ENCODE results near the gene PREX1.

The PREX1 gene

DNA sequence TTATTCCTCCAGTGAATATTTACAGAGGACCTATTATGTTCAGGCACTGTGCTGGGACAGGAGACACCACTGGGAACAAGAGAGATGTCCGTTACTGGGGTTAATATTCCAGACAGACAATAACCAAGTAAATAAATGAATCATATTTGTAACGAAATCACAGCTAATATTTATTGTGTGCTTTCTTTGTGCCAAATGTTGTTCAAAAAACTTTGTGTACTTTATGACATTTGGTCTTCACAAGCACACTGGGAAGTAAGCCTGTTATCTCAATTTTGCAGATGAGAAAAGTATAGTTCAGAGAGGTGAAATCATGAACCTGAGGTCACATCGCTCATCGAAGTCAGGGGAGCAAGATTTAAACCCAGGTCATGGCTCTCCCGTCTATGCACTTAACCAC, 36.5 kb upstream of the PREX1 start:
- DNase-seq (ENCODE audit: low read depth) = peak; percentile 4
- TF ChIP-seq, protein P1, sequence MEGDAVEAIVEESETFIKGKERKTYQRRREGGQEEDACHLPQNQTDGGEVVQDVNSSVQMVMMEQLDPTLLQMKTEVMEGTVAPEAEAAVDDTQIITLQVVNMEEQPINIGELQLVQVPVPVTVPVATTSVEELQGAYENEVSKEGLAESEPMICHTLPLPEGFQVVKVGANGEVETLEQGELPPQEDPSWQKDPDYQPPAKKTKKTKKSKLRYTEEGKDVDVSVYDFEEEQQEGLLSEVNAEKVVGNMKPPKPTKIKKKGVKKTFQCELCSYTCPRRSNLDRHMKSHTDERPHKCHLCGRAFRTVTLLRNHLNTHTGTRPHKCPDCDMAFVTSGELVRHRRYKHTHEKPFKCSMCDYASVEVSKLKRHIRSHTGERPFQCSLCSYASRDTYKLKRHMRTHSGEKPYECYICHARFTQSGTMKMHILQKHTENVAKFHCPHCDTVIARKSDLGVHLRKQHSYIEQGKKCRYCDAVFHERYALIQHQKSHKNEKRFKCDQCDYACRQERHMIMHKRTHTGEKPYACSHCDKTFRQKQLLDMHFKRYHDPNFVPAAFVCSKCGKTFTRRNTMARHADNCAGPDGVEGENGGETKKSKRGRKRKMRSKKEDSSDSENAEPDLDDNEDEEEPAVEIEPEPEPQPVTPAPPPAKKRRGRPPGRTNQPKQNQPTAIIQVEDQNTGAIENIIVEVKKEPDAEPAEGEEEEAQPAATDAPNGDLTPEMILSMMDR (IDR thresholded peaks at IDR 0.05; ENCODE audit: control insufficient read depth, extremely low read depth, insufficient read depth) = no peak
- no peak overlapping the region for H3K4me3 ChIP-seq (ENCODE audit: low read depth, low read length)

DNA sequence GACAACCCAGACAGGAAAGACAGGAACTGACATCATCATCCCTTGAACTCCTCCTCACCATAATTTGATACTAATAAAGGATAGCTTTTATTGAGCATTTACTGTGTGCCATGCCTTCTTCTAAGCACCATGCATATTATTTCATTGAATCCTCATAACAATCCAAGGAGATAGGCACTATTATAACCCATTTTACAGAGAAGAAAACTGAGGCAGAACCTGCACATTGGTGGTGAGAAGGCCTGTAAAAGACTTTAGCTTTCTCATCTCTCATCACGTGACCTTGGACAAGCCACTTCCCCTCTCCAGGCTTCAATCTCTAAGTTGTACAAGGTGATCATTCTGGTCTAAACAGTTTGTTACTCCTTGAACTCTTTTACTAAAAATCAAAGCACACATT, 34.5 kb upstream of the PREX1 start:
- DNase-seq (ENCODE audit: low read depth) = no peak

GRCh38 chr20:48861444-48861843, 33.6 kb upstream of the PREX1 start:
- TF ChIP-seq, protein P1 (IDR thresholded peaks at IDR 0.05; ENCODE audit: control insufficient read depth, extremely low read depth, insufficient read depth) = no peak
- no peak for DNase-seq (ENCODE audit: low read depth)
- no peak overlapping the region for H3K4me3 ChIP-seq (ENCODE audit: low read depth, low read length)

More for the DNA sequence above, 34.5 kb upstream of the PREX1 start:
- TF ChIP-seq, protein P1 (IDR thresholded peaks at IDR 0.05; ENCODE audit: control insufficient read depth, extremely low read depth, insufficient read depth) = no peak
- H3K4me3 ChIP-seq (ENCODE audit: low read depth, low read length) = no peak overlapping the region

GRCh38 chr20:48858075-48858790, 30.4 kb upstream of the PREX1 start:
- TF ChIP-seq, protein P1 (IDR thresholded peaks at IDR 0.05; ENCODE audit: control insufficient read depth, extremely low read depth, insufficient read depth) = no peak
- DNase-seq (ENCODE audit: low read depth) = no peak
- no peak overlapping the region for H3K4me3 ChIP-seq (ENCODE audit: low read depth, low read length)

DNA sequence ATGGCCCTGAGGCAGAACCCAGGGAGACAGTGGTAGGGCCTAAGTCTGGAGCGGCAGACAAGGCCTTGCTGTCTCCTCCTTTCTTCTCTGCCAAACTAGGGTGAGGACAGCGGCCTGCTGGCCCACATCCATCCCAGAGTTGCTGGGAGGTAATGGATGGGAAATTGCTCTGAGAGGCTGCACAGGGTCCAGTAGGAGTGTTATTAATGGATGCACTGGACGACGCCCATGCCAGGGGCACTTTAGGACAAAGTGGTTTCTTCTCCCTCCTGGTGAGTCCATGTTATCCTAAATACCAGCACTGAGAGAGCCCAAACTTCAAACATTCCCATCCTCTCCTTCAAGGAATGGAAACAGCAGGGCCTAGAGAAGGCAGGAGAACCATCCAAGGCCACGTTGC, 28.3 kb upstream of the PREX1 start:
- DNase-seq (ENCODE audit: low read depth) = no peak
- H3K4me3 ChIP-seq (ENCODE audit: low read depth, low read length) = no peak overlapping the region
- TF ChIP-seq, protein P1 (IDR thresholded peaks at IDR 0.05; ENCODE audit: control insufficient read depth, extremely low read depth, insufficient read depth) = no peak

DNA sequence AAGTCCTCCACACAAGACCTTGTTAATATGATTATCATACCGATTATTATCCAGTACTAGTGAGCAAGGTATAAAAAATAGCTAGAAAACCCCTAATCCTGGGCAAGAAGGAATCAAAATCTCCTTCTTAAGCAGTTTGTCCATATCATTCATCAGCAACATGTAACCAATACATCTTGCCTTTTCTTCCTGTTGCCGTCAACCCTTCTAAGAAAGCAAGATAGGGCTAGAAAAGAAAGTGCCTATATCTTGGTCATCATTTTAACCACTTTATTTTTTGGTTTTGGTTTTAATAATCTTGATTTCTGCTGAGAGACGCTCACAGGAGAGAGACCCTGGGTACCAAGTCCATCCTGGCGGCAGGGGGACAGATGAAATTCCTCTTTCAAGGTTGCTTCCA, 27.2 kb upstream of the PREX1 start:
- DNase-seq (ENCODE audit: low read depth) = no peak
- TF ChIP-seq, protein P1 (IDR thresholded peaks at IDR 0.05; ENCODE audit: control insufficient read depth, extremely low read depth, insufficient read depth) = no peak
- no peak overlapping the region for H3K4me3 ChIP-seq (ENCODE audit: low read depth, low read length)

GRCh38 chr20:48852609-48853008, 24.8 kb upstream of the PREX1 start:
- TF ChIP-seq, protein P1 (IDR thresholded peaks at IDR 0.05; ENCODE audit: control insufficient read depth, extremely low read depth, insufficient read depth) = no peak
- no peak for DNase-seq (ENCODE audit: low read depth)
- H3K4me3 ChIP-seq (ENCODE audit: low read depth, low read length) = no peak overlapping the region

Measured in LNCaP clone FGC (cell line).